ENCODE measurements around the gene SMPX.

The SMPX gene

DNA sequence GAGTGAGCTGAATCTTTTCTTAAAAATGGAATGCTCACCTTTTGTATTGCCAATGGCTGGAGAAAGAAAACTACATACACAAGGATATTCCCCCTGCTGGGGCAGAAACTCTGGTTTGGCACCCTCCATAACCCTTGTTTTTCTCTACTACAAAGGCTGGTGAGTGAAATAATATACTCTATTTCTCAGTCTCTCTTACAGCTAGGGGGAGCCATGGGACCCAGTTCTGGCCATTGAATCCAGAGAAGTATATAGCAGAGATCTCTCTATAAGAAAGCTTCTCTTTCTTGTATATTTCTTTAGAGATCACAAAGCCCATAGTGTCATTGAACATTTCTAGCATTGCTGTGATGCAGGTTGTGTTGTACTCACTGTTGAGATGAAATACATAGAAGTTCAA, 49.8 kb downstream of the SMPX start:
- no peak for DNase-seq

DNA sequence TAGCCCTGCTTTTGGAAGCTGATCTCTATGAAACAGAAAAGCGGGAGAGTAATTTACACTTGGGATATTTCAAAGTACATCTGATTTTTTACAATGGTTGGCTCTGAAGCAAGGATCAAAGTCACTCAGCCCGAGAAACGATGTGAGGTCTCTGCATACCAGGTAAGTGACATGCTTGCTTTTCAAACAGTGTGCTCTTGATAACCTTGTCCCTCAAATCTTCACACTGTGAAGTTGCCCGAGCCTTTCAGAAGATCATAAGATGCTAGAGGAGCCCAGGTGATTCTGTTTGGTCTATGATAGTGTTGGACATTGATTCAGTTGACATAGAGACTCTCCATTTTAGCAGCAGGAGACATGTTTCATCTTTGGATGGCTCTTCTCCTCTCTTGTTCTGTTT, 52.7 kb downstream of the SMPX start:
- DNase-seq, result no peak

DNA sequence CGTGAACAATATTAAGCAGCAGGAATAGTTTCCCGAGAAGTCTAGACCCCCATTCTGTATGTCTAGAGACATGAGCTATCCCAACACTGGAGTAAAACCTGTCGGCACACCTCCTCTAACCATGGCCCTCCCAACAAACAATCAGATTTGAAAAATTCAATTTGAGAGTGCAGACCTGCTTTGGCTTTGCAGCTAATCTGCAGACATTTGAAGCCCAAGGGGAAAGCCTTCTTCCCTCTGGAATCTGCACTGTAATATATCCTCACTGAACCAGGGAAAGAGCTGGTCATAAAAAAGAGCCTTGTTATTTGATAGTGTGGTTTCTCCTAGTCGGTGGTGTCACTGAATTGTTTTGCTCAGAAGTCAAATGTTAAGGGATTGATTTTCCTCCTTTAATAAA, 55.2 kb downstream of the SMPX start:
- DNase-seq, result no peak

DNA sequence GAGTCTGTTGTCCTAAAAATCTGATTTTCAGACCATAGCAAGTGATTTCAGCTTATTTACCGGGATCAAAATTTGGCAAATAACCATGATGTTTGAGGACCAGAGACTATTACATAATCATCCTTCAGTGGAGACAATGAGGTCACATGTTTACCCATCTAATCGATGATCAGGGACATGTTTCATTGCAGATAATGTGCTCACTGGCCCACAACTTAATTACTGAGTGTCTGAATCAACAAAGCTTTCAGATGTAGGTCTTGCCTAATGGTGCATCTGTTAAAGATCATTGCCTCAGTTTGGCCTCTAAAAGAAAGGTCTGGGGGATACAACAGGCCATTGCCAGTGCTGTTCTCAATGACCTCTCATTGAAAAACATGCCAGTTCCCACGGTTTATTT, 56.9 kb downstream of the SMPX start:
- no peak for DNase-seq

DNA sequence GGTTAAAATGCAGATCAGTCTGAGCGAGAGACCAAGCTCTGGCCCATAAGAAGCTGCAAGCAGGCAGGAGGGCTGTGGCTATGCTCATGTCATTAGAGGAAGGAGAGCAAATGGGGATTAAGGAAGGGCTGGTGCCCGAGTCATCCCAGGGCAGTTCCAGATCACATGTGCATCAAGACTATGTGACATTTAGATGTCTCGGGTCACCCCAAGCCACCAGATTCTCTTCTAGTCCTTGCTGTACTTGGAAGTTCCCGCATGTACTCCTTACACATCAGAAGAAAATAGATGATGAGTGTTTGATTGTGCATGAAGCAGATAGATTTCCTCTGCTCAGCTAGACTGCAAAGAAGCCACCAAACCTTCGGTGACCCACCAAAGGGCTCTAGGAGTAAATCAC, 57.6 kb downstream of the SMPX start:
- no peak for DNase-seq

DNA sequence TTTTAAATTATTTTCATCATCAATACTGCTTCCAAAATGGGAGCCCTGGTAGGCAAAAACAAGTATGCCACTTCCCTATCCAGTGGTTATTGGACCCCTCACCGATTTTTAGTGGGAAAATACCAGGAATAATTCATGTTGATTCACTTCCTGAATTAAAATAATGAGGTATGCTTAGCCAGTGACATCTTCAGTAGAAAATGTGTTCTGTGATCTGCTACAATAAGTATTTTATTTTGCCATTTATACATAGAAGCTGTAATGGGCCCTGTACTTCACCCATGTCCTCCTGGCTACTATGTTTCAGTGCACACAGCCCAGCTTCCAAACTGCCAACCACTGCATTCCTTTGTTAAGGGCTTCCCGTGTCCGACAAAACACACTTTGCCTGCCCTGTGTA, 58.8 kb downstream of the SMPX start:
- no peak for DNase-seq

DNA sequence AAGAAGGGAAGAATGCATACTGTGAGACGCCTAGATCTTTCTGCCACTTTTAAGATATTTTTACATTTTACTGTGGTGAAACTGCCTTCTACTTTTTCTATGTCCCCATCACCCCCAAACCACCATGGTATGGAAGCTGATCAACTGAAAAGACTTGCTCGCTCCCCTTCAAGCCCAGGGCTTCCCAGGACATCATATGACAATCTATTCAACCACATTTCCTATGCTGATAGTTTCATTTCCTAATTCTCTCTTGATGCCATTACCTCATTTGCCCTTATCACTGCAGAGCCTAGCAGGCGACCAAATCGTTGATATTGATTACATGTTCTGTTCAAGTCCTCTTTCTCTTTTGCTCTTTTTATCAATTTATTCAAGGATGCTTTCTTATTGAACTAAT, 59.6 kb downstream of the SMPX start:
- DNase-seq, result no peak

DNA sequence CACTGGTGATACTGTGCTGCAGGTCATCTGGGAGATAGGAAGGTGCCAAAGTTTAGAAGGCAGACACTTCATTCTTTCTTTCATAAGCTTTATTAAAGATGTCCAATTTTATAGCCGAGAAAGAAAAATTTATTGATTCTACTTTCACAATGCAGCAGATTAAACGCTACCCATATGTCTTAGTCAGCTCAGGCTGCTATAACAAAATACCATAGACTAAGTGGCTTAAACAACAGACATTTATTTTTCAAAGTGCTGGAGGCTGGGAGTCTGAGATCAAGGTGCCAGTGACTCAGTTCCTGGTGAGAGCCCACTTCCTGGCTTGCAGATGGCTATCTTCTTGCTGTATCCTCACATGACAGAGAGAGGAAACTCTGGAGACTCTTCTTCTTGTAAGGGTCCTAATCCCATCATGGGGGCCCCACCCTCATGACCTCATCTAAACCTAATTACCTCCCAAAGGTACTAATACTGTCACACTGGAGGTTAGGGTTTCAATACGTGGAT, 66.4 kb downstream of the SMPX start:
- no peak for DNase-seq

DNA sequence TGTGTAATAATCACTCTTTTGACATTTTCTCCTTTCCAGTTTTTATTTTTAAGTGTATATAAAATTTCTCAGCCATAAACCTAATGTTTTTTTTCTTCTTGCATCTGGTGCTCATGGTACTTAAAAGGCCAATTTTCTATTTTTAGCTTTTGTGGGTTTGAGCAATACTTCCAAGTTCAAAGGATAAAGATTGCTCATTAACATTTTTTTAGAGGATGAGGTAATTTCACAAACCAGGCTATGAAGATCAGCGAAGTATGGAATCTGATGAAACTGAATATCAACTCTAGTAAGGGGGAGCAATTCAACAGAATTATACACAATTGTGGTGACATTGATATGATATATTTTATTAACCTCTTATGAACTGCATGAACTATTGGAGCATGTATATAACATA, 74.0 kb downstream of the SMPX start:
- DNase-seq, result no peak

DNA sequence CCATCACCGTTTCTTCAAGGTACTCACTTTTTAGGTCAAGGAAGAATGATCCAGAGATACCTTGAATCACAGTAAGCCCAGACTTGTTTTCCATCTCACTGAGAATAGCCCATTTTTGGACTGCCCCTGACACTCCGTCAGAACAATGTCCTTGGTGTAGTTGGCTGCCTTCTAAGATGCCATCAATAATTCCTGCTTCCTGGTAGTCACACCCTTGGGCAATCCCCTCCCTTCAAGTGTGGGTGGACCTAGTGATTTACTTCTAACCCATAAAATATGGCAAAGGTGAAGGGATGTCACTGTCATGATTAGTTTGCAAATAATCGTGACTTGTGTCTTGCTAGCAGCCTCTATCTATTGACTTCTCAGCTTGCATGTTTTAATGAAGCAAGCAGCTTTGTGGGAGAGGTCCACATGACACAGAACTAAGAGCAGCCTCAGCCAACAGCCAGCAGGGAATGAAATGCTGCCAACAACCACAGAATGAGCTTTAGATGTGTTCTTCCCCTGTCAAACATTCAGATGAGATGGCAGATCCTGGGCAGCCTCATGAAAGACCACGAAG, 79.8 kb downstream of the SMPX start:
- no peak for DNase-seq

DNA sequence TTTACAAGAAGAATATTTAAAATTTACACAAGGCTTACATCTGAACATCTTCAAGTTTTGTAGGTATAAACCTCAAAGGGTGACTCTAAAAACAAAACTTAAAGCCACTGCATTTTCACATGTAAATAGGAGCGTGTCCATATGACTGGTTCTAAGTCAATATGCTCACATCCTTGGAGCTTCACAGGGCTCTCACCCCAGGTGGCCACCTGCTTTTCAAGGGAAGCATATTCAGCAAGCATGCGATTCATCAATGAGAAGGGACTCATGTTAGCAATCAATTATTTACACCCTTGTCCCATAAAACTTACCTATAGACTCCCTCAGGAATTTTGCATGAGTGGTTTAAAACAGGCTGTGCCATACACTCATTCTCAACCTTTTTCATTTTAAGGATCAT, 82.0 kb downstream of the SMPX start:
- no peak for DNase-seq

DNA sequence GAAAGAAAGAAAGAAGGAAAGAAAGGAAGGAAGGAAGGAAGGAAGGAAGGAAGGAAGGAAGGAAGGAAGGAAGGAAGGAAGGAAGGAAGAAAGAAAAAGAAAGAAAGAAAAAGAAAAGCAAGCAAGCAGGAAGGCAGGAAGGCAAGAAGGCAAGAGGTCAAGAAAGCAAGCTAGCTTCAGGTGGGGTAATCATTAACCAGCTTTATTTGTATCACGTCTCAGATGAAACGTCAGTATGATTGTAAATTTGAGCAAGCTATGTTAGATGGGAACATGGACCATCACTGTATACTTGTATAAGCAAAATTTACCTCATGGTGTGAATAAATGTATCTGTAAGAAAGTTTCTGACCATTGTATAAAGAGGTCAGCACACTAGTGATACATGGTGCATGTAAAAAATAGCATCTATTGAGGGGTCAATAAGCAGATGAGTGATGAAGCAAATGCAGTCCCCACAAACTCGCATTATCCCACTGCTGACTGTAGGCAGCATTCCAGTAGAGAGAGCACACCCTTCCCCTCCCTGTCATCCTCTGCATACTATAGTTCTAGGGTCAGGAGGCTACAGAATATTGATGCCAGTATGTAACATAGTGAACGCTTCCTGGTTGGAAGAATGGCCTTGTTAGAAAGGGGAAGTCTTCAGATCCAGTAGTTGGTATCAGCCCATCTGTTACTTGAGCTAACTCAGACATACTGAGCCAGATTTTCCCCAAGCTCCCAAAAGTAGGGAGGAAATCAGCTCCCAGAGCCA, 83.3 kb downstream of the SMPX start:
- no peak for DNase-seq

DNA sequence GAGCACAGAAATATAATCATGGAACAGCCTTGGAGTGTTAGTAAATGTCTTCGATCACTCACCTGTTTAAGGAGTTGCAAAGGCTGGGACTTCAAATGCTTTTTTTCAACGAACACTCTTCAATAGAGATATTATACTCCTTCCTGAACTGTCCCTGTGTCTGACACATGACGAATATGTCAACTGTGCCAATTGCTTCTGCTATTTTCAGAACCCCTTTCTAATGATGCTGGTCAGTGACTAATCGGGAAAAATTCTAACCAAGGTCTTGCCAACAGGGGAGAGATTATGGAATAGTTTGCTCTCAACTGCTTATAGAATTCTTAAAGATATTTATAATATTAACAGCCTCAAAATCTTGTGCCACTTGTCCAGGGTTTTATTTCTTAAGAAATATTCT, 91.2 kb downstream of the SMPX start:
- no peak for DNase-seq

DNA sequence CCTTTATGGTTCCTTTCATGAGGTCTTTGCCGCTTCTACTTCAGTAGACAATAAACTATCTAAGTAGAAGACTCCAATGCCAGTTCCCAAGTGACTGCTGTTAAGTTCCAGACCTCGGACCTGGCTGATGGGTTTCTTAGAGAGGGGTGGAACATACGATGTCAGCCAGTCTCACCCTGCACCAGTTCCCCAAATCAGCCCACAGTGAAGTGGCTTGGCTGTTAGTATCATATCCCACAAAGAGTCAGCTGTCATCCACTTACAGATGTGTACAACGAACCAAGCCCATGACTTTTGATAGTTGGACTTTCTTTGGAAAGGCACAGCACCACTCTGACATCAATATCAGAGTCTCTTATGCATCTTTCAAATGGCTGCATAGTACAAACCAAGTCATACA, 91.7 kb downstream of the SMPX start:
- DNase-seq, result no peak

DNA sequence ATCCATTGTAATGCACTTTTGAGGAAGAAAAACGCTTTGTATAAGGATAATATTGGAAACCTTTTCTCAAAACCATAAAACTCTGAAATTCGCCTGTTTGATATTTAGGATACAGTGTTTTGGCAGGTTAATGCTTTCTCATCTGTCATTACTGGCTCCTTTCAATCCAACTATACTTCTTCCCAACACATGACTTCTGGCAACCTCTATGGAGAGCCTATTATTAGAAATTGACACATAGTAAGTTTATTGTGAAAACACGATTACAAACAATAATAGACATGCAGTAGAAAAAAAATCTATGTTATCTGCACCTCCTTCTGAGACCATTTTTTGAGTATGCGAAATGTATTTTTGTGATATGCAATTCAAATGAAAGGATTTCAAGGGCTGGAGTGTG, 95.2 kb downstream of the SMPX start:
- no peak for DNase-seq

DNA sequence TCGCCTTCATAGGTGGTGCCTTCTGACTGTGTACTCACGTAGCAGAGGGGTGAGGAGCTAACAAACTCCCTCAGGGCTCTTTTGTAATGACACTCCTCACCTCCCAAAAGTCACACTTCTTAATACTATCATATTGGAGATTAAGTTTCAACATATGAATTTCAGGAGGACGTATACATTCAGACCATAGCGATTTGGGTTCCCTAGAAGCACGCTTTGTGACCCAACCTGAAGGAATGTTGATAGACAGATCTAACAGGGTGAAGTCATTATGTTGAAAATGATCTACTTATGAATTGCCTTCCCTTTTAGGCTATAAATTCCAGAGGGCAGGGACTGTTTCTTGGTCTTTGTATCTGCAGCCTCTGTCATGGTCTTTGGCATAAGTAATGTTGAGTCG, 96.6 kb downstream of the SMPX start:
- DNase-seq, result no peak

DNA sequence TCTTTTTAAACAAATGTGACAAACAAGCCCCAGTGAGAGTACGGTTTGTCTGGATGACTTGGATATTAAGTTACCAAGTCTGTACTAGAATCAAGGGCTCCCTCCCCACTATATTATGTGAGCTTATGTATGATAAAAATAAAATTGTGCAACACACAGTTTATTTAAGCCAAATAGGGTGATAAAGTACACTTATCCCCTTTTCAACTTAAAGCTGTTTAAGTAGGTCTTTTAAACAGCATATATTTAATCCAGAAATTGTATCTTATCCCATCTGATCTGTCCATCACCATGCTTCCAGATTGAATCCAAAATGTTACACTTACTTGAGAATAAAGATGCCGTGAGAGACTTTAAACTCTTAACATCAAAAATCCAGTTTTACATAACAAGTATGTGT, 97.8 kb downstream of the SMPX start:
- no peak for DNase-seq

DNA sequence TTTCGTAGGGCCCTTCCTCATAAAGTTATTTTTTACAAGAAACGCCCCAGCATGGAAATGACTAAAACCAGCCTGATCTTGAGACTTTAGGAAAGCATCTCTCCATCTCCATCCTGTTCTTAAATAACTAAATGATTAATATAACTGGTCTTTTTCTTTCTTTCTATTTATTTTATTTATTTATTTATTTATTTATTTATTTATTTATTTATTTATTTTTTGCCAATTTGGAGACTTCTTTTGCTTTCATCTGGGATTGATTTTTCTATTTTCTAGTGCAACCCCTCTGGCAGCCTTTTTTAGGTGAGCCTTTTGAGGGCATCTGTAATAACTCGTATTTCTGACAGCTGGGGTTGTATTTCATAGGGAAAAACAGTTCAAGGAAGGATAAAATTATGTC, 98.6 kb downstream of the SMPX start:
- no peak for DNase-seq

DNA sequence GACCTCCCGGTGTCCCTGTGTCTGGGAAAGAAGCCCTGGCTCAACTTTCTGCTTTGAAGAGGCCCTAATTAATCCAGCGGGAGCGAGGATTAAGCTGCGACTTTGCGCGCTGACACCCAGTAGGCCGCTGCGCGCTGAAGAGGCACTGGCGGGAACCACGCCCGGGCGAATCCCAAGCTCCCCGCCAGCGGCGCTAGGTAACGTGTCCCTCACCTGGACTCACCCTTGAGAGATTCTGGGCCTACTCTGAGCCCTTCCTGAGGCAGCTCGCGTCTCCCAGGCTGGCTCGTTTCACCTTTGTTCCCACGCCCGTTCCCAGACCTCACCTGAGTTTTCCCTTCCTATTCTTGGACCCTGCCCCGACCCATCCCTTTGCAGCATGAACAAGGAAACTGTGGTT, 99.2 kb downstream of the SMPX start:
- no peak for DNase-seq

DNA sequence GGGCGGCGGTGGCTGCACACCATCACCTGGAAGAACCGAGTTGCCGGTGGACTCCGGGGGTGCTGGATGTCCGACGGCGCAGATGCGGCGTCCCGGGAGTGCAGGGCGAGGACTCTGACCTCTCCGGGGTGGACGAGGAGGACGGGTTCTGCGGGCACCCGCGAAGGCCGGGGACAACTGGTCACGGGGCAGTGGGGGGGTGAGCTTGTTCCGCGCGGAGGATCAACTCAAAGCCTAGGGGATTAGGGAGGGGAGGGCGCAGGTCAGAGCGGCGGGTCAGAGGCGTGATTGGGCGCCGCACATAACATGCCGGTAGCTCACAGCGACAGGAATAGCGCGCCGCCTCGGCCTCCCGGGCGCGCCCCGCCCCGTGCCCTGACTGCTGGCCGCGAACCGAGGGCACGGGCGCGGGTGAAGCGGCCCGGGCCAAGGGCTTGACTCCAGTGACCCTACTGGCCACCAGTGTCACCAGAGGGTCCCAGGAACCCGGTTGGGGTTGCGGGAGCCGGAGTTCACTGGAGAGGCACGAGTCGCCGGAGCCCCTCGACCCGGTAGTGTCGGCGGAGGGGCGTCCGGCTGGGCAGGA, 99.7 kb downstream of the SMPX start, which contains the start of gene KLHL34:
Gene KLHL34, minus strand, starts transcription at position 179 of the 586 bp plus-strand sequence. CDS start 542 bp downstream, outside the sequence.
- DNase-seq, result no peak

DNA sequence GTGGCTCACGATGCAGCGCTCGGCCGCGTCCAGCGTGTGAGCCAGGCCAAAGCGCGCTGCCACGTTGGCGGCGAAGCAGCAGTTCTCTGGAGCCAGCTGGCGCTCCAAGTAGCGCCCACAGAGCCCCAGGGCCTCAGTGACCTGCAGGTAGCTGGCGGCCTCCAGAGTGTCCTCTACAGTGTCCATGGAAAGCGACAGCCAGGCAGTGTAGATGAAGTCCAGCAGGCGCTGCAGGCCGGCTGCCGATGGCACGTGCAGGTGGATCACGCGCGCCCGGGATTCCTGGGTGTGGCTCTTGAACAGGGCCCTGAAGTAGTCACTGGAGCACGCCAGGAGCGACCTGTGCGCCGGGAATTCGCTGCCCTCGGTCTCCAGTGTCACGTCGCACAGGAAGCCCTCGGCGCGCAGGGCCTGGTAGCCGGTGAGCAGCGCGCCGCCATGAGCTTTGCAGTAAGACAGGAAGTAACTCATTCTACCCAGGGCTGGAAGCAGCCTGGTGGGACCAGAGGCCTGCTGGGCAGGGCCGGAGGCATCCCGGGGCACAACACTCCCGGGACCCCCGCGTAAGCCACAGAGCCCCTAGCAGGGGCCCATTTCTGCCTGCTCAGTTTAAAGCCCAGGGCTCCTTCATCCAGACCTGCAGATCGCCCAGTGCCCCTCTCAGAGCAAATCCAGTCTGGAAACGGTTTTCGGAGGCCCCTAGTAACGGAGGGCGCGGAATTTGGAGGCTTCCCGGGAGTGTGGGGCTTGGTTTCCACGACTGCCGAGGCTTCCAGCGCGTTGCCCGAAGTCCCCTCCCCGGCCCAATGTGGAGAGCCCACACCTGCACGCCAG, 100.4 kb downstream of the SMPX start:
- DNase-seq, result no peak

DNA sequence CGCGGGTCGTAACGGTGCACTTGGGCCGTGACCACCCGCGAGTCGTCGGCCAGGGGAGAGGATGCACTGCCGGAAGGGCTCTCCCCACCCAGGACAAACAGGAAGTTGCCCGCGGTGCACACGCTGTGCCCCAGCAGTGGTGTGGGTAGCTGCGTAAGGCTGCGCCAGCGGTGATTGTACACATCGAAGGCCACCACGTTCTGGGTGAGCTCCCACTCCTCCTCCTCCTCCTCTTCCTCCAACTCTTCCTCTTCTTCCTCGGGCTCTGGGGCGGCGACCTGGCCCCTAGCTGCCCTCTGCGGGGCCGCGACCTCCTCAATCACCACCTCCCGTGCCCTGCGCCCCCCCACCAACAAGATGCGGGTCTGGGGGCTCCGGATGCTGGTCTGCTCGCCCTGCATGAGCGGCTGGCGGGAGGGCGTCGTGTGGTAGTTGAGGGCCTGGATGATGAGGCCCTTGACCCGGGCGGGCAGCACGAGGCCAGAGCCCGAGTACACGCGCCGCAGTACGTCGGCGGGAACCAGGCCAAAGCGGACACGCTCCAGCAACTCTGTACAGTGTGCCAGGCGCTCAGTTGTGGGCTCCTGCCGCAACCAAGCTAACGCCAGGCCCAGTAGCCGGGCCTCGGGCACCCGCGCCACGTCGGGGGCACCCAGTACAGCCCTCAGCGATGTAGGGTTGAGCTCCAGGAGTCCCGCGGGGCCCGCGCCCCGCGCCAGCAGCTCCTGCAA, 101.2 kb downstream of the SMPX start:
- no peak for DNase-seq
